T-helper 1 cell treated with Interleukin-12 subunit alpha and Interleukin-12 subunit beta and Interleukin-4 antibody, amounts not matched to agents 30 μg/mL and 1 μg/mL, for 36 hours (primary cell): ENCODE data around the gene PSD.

ENCODE experiments used
- H3K27ac Mint-ChIP-seq: one replicate; pipeline ENCODE4 v1.8.0; 2021; ENCODE audit warnings: mild to moderate bottlenecking, mixed read lengths
- H3K27me3 Mint-ChIP-seq: one replicate; pipeline ENCODE4 v1.8.0; 2021; ENCODE audit warnings: low read depth, mixed read lengths
- H3K36me3 Mint-ChIP-seq: one replicate; pipeline ENCODE4 v1.8.0; 2021; ENCODE audit warnings: low read depth, mixed read lengths
- H3K4me1 Mint-ChIP-seq: one replicate; pipeline ENCODE4 v1.8.0; 2021; ENCODE audit warnings: low read depth, mixed read lengths
- H3K4me3 Mint-ChIP-seq: one replicate; pipeline ENCODE4 v1.8.0; 2021; ENCODE audit warnings: mild to moderate bottlenecking, moderate library complexity, mixed read lengths
- H3K9me3 Mint-ChIP-seq: one replicate; pipeline ENCODE4 v1.8.0; 2021; ENCODE audit warnings: mixed read lengths

The PSD gene

DNA sequence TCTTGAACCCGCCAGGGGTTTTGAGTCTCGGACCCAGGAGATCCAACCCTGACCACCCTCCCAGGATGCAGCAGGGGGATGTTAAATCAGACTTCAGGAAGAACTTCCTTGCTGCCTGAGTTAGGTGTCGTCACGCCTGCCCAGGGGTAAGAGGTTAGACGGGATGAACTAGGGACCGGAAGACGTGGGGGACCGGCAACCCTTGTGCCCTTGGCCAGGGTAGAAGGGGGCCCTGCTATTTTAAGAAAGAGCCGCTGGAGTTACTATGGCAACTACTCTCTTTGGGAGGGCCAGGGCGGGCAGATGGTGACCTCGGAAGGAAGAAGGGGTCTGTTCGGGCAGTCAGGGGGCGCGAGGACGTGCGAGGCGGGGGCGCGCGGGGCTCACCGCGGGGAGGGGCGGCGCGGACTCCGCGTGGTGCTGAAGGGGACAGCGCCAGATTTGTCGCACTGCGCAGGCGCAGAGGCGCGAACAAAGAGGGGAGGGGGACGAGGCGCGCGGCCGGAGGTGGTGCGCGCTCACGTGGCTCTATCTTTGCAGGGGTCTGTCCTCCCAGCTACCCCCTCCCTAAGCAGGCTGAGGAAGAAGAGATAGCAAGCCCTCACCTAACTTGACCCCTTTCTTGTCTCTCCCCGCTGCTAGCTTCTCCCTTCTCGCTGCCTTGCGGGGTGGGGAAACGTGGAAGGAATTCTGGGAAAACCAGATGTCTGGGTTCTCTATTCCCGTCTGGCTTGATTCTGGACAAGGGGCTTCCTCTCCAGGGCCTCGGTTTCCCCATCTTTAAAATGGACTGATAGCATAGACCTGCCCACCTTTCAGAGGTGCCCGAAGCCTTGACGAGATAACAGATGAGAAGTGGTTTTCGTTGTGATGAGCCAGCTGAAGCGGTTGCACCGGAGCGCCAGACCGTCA lies 940 bp upstream of the PSD start:
- Mint-ChIP-seq H3K4me1 (peaks cover 26% of the 10 kb centered on the region), H3K9me3 (no peaks in the 10 kb centered on the region), H3K36me3 (peaks cover 6% of the 10 kb centered on the region), H3K27ac (peak overlapping the region; percentile 70), H3K27me3 (peaks cover 24% of the 10 kb centered on the region), H3K4me3 (peak overlapping the region; percentile 99)

DNA sequence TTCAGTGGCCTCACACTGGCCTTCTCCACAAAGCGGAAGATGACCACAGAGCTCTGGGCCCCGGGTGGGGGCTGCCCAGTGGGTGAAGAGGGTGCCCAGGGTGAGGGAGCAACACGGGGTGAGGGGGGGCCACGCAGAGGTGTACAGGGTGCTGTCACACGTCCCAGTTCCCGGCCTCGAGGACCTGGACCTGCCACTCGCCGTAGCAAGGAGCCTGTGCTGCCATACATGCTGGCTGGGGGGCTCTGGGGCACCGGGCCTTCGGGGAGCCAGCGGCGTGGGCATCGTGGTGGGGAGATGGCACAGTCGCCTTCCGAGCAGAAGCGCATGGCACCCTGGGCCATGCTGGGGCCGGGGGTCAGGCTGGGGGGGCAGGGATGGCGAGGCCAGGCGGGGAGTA lies 1.9 kb downstream of the PSD start:
- no peaks in the 10 kb centered on the region for H3K9me3 Mint-ChIP-seq
- no peak overlapping the region for H3K4me3 Mint-ChIP-seq
- H3K4me1 Mint-ChIP-seq, result peaks cover 22% of the 10 kb centered on the region
- peaks cover 28% of the 10 kb centered on the region for H3K27me3 Mint-ChIP-seq
- no peaks in the 10 kb centered on the region for H3K36me3 Mint-ChIP-seq
- H3K27ac Mint-ChIP-seq, result no peak overlapping the region

DNA sequence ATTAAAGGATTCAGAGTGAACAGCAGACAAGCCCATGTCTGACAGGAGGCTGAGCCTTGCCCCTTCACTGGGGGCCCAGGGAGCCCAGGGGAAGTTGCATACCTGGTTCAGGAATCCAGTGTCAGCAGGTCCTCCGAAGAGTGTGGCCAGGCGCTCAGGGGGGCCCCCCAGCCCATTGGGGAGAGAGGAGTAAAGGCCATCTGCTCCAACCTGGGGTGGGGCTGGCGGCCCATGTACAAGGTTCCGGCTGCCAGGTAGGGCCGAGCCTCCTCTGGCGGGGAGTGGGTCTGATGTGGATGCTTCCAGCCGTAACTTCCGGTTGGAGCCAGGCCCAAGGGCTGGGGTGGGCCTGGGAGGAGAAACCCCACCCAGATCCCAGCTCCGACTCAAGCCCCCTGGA lies 2.3 kb downstream of the PSD start:
- Mint-ChIP-seq H3K4me1 (peaks cover 24% of the 10 kb centered on the region), H3K27ac (no peak overlapping the region), H3K9me3 (no peaks in the 10 kb centered on the region), H3K27me3 (peaks cover 31% of the 10 kb centered on the region), H3K36me3 (no peaks in the 10 kb centered on the region), H3K4me3 (no peak overlapping the region)

DNA sequence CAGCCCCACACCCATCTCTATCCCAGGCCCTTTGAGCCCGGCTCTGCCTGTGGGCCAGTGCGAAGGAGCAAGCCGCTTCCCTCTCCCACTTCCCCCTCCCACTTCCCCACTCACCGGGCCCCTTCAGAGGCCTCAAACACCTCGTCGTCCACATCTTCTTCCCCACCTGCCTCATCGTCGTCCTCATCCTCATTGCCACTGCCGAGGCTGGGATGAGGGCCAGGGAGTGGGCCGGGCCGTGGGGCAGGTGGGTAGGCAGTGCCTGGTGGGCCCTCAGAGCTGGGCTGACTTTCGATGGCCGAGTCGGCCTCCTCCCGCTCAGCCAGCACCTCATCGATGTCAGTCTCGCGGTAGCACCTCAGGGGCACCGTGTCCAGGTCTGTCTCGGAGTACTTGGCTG lies 3.8 kb downstream of the PSD start:
- H3K4me3 Mint-ChIP-seq, result no peak overlapping the region
- peaks cover 42% of the 10 kb centered on the region for H3K27me3 Mint-ChIP-seq
- H3K9me3 Mint-ChIP-seq, result no peaks in the 10 kb centered on the region
- H3K36me3 Mint-ChIP-seq, result no peaks in the 10 kb centered on the region
- peak overlapping the region; percentile 5 for H3K27ac Mint-ChIP-seq
- H3K4me1 Mint-ChIP-seq, result peaks cover 23% of the 10 kb centered on the region

DNA sequence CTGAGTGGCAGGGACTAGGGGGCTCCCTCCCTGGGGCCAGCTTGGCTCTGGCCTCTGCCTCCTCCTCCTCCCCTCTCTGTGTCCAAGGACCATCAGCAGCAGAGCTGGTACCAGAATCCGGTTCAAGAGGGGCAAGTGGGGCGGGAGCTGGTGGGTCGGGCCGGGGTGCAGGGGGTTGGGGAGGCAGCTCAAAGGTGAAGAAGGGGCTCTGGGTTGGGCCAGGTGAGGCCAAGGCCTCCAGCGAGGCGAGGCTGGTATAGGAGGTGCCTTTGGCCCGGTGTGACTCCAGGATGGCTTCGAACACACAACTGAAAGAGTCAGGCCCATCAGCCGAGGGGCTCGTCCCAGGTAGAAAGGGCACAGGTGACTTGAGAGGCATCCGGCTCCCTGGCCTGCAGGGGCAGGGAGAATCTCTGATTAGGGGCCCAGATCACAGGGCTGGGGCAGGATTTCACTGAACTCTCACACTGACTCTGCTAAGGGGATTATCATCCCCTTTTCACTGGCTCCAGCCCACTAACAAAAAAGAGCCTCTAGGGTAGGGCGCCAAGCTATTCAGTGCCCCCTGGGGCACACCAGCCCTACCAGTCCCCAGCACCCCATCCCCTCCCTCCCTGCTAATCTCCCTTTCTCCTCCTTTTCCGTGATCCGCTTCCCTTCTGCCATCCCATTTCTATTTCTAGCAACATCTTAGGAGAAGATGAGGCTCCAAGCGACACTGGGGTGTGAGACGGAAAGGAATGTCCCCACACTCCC lies 4.6 kb downstream of the PSD start:
- Mint-ChIP-seq H3K27me3 (peaks cover 43% of the 10 kb centered on the region), H3K9me3 (no peaks in the 10 kb centered on the region), H3K4me1 (peaks cover 24% of the 10 kb centered on the region), H3K36me3 (no peaks in the 10 kb centered on the region), H3K27ac (peak overlapping the region; percentile 5), H3K4me3 (no peak overlapping the region)

DNA sequence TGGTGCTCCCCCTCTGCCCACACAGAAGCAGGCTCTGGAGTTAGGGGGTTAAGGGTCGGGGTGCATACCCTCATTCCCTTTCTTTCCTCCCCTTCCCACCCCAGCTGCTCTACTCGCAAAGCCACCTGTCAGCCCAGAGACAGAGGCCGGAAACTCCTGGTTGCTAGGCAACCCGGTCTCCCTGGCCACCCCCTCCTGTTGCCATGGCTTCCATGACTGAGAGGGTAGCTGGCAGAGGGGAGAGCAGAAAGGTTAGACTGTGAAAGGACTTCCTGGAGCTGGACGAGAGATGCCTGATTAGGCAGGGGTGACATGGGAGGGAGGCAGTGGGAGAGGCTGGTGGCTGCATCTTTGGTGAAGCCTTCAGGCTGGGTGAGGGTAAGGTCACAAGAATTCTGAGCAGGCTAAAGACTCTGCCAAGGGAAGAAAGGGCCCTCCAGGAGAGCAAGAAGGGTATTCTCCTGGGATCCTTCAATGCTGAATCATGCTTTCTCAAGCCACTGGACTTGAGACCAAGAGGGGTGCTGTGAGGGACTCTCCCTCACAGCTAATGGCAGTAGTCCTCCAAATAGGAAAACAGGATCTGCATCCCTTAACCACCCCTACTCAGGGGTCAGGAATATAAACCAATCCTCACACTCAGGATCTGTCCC lies 5.4 kb downstream of the PSD start:
- Mint-ChIP-seq H3K4me1 (peaks cover 25% of the 10 kb centered on the region), H3K4me3 (no peak overlapping the region), H3K27me3 (peaks cover 43% of the 10 kb centered on the region), H3K27ac (no peak overlapping the region), H3K36me3 (no peaks in the 10 kb centered on the region), H3K9me3 (no peaks in the 10 kb centered on the region)

DNA sequence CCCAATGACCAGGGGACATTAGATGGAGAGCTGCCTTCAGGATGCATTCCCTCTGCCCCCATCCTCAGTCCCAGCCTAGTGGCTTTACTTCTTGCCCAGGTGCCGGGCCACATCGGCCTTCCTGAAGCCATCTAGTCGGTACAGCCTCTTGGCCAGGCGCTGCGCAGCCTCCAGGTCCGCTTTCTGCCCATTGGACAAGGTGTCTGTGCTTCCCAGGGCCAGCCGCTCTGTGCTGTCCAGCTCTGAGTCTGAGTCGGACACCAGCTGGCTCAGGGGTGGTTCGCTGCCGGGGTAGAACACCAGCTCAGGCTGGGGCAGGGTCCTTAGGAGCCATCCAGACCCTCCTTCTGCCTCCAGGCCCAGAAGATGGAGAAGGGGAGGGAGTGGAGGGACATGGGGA lies 6.3 kb downstream of the PSD start:
- Mint-ChIP-seq H3K9me3 (no peaks in the 10 kb centered on the region), H3K4me1 (peaks cover 28% of the 10 kb centered on the region), H3K36me3 (no peaks in the 10 kb centered on the region), H3K27ac (no peak overlapping the region), H3K27me3 (peaks cover 36% of the 10 kb centered on the region), H3K4me3 (no peak overlapping the region)

DNA sequence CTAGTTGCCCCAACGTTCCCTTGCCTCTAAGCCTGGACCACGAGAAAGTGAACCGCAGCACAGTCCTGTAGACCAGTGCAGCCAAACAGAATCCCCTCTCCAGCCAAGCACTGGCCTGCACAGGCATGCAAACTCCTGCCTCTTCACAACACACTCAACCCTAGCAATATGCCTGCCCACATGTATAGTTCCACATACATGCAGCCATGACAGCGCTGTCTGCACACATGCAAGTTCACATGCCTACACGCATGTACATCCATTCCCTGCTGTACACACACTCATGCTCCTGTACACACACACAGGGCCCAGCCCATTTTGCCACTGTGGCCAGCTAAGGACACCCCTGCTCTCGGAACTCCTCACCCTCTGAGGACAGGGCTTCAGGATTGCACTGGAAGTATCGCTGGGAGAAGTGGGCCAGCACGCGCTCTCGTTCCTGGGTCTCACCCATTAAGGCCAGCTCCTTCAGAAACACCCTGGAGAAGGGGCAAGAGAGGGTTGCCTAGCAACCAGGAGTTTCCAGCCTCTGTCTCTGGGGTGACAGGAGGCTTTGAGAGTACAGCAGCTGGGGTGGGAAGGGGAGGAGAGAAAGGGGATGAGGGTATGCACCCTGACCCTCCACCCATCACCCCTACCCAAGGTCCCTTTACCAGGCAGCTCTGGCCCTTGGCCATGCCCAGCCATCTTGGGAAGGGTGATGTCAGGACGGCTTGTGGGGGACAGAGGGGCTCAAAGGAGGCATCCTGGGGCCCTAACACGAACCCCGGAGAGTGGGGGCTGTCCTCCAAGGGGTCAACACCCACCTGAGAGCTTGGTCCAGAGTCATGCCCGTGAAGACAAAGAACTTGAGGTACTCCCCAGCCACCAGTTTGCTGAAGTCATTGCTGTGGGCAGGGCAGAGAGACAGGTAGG lies 7.0 kb downstream of the PSD start:
- Mint-ChIP-seq H3K27me3 (peaks cover 32% of the 10 kb centered on the region), H3K9me3 (no peaks in the 10 kb centered on the region), H3K36me3 (no peaks in the 10 kb centered on the region), H3K4me1 (peaks cover 31% of the 10 kb centered on the region), H3K4me3 (peak overlapping the region; percentile 70), H3K27ac (peak overlapping the region; percentile 16)

DNA sequence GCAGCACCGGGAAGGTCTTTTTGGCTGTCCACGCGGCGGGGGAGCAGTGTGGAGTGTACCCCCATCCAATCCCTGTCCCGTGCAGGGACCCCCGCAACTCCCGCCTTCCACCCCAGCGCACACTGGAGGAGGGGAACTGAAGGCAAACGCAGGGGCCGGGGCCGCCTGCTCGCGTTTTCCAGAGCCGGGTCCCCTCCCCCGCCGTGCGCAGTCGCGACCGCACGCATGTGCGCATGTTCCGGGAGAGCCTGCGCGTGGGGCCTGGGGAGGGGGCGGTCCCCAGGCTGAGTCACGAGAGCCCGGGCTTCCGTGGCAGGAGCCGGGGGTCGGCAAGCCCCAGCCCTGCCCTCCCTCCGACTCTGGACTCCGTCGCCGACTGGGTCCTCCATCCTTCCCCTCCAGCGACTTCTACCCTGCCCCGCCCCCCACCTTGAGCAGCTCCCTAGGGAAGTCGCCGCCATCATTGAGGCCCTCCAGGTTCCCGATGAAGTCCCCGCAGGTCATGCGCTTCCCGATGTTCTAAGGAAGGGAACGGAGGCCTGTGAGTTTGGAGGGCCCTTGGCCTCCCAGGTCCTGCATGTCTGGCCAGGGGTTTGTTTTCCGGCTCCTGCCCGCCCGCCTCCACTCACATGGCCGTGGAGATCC lies 8.0 kb downstream of the PSD start:
- peaks cover under 1% of the 10 kb centered on the region for H3K36me3 Mint-ChIP-seq
- peak overlapping the region; percentile 70 for H3K4me3 Mint-ChIP-seq
- peaks cover 34% of the 10 kb centered on the region for H3K4me1 Mint-ChIP-seq
- no peaks in the 10 kb centered on the region for H3K9me3 Mint-ChIP-seq
- H3K27ac Mint-ChIP-seq, result peak overlapping the region; percentile 16
- H3K27me3 Mint-ChIP-seq, result peaks cover 28% of the 10 kb centered on the region

DNA sequence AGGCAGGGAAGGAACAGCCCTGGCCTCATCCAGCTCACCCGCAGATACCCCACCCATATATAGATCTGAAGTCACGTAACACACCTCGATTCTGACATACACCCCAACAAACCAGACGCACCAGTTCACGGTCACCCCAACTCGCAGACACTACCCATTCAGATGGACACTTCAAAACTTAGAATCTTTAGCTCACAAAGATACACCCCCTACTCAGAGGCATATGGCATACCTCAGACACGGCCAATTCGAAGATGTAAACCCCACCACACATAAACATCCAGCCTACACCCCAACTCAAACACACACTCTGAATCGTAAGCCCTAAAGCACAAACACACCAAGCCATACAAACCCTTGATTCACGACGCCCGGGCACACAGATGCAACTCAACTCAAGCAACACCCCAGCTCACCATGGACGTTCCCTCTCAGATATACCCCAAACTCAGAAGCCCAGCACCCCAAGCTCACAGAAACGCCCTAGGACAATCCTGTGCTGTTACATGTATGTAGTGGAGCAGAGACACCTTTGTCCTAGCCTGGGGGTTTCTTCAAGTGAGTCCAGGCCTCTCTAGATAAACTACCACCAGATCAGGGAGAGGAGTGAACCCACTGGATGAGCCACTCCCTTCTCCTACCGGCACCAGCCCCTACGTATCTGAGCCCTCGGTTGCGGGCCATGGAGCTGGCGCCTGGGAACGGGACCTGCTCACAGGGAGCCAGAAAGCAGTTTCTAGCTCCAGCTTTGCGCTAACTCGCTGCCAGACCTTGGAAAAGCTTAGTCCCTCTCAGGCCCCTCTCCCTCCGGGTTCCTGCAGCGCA lies 8.8 kb downstream of the PSD start:
- H3K27me3 Mint-ChIP-seq, result peaks cover 28% of the 10 kb centered on the region

DNA sequence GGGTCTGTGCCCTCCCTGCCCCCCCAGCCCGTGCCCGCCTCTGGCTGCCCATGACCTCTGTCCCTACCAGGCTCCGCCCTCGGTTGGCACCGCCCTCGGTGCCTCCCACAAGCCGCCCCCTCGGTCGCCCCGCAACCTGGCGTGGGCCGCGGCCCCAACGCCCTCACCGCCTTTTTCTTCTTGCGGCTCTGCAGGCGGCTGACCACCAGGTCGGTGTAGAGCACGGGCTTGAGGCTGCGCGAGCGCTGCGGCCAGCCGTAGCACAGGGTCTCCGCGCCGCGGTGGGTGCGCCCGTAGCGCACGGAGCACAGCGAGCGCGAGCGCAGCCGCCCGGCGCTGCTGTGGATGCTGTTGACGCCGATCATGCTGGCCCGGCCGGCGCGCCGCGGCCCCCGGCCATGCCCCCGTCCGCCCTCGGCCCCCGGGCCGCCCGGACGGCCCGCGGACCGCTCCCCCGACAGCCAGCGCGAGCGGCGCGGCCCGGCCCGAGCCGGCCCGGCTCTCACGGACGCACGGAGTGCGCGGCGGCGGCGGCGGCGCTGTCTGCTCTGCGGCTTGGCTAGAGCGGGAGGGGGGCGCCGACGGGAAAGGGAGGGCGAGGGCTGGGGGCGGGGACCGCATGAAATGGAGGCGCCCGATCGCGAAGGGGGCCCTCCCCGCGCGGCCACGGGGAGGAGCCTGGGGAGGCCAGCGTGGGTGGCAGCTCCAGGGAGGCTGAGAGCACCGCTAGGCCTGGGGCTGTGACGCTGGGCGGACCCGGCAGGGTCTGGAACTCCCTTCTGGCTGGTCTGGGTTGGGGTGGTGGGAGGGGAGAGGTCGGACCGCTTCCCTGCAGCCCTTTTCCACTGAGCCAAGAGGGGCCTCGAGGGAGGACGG lies 9.6 kb downstream of the PSD start:
- Mint-ChIP-seq H3K4me3 (peak overlapping the region; percentile 70), H3K36me3 (peaks cover 2% of the 10 kb centered on the region), H3K27me3 (peaks cover 23% of the 10 kb centered on the region), H3K4me1 (peaks cover 34% of the 10 kb centered on the region), H3K9me3 (no peaks in the 10 kb centered on the region), H3K27ac (no peak overlapping the region)

More for the DNA sequence above, 8.8 kb downstream of the PSD start:
- H3K4me1 Mint-ChIP-seq, result peaks cover 34% of the 10 kb centered on the region
- H3K36me3 Mint-ChIP-seq, result peaks cover 2% of the 10 kb centered on the region
- H3K4me3 Mint-ChIP-seq, result peak overlapping the region; percentile 70
- peak overlapping the region; percentile 64 for H3K27ac Mint-ChIP-seq
- no peaks in the 10 kb centered on the region for H3K9me3 Mint-ChIP-seq

DNA sequence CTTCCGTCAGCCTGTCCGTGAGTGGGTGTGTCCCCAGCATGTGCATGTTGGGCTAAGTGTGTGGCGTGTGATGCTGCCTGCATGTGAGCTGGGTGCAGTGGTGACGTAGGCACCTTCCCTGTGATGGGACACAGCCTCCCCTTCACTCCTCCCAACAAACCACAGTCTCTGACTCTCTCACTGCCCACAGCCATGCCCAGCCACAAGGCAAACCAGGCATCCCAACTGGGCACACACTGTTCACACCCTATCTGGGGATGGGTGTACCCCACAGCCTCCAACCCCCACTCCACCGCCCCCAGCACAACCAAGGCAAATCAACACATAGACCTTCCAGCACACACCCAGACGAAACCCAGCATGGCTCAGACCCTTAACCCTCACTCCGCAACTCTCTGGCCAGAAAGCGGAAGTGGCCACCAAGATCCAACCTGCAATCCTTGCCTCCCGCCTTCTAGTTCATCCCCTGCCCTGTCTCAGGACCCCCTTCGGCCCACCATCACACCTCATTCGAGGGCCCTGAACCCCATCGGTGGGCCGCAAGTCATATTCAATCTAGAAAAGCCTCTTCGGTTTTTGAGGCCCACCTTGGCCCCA lies 10.4 kb downstream of the PSD start:
- H3K4me1 Mint-ChIP-seq, result peaks cover 32% of the 10 kb centered on the region
- peaks cover 2% of the 10 kb centered on the region for H3K36me3 Mint-ChIP-seq
- H3K27ac Mint-ChIP-seq, result peak overlapping the region; percentile 16
- no peaks in the 10 kb centered on the region for H3K9me3 Mint-ChIP-seq
- H3K4me3 Mint-ChIP-seq, result peak overlapping the region; percentile 75
- peaks cover 23% of the 10 kb centered on the region for H3K27me3 Mint-ChIP-seq
